H9 (cell line): ENCODE results near the gene PROX2. TPM values are rescaled to one million over a fixed set of nuclear protein-coding genes. Genes with fewer than 3 reads are reported as not detected.

Experiments used
- DNase-seq: peaks from one replicate; pipeline ENCODE4 v3.0.0-alpha.2; 2017
- H2AFZ ChIP-seq: one replicate; pipeline ENCODE4 v1.6.1; 2013; ENCODE audit warnings: mild to moderate bottlenecking, low read length, control low read depth, moderate library complexity
- H2AK5ac ChIP-seq: 2 replicates; pipeline ENCODE4 v1.6.1; 2013; ENCODE audit warnings: low read length, control low read depth, mixed read lengths; ENCODE audit not compliant: insufficient read length
- H2BK120ac ChIP-seq: one replicate; pipeline ENCODE4 v1.6.1; 2013; ENCODE audit warnings: low read depth, mild to moderate bottlenecking, low read length, control low read depth, inconsistent platforms; ENCODE audit not compliant: poor library complexity, severe bottlenecking
- H2BK12ac ChIP-seq: 2 replicates; pipeline ENCODE4 v1.6.1; 2013; ENCODE audit warnings: low read length, control low read depth, mixed read lengths, low read depth; ENCODE audit not compliant: insufficient read length
- H2BK15ac ChIP-seq: 2 replicates; pipeline ENCODE4 v1.6.1; 2013; ENCODE audit warnings: low read depth, low read length, control low read depth
- H2BK20ac ChIP-seq: one replicate; pipeline ENCODE4 v1.6.1; 2013; ENCODE audit warnings: low read depth, mild to moderate bottlenecking, low read length, control low read depth, inconsistent platforms; ENCODE audit not compliant: poor library complexity, severe bottlenecking
- H2BK5ac ChIP-seq: 2 replicates; pipeline ENCODE4 v1.6.1; 2013; ENCODE audit warnings: low read length, control low read depth, mixed read lengths; ENCODE audit not compliant: insufficient read length
- H3K14ac ChIP-seq: 2 replicates; pipeline ENCODE4 v1.6.1; 2013; ENCODE audit warnings: low read length, control low read depth; ENCODE audit not compliant: insufficient read depth
- H3K18ac ChIP-seq: 2 replicates; pipeline ENCODE4 v1.6.1; 2013; ENCODE audit warnings: low read depth, mild to moderate bottlenecking, mixed read lengths, low read length, control low read depth; ENCODE audit not compliant: insufficient read length
- H3K23ac ChIP-seq: 2 replicates; pipeline ENCODE4 v1.6.1; 2013; ENCODE audit warnings: low read length, control low read depth, mixed read lengths, low read depth; ENCODE audit not compliant: insufficient read length
- H3K23me2 ChIP-seq: 2 replicates; pipeline ENCODE4 v1.6.1; 2013; ENCODE audit warnings: low read depth, mild to moderate bottlenecking, mixed read lengths, low read length, control low read depth; ENCODE audit not compliant: insufficient read length, poor library complexity, severe bottlenecking
- H3K27ac ChIP-seq: 2 replicates; pipeline ENCODE4 v1.5.1; 2013; ENCODE audit warnings: low read length, control low read depth, mixed read lengths, low read depth; ENCODE audit not compliant: insufficient read length
- H3K27me3 ChIP-seq: 2 replicates; pipeline ENCODE4 v1.6.1; 2013; ENCODE audit warnings: low read length, control low read depth, inconsistent platforms; ENCODE audit not compliant: insufficient read depth
- H3K4ac ChIP-seq: 2 replicates; pipeline ENCODE4 v1.6.1; 2013; ENCODE audit warnings: low read depth, mild to moderate bottlenecking, control low read depth, inconsistent platforms, low read length, moderate library complexity
- H3K4me1 ChIP-seq: 2 replicates; pipeline ENCODE4 v1.6.1; 2013; ENCODE audit warnings: low read length, control low read depth, inconsistent platforms; ENCODE audit not compliant: insufficient read depth
- H3K4me2 ChIP-seq: 2 replicates; pipeline ENCODE4 v1.6.1; 2013; ENCODE audit warnings: low read length, control low read depth, mixed read lengths; ENCODE audit not compliant: insufficient read length, insufficient read depth
- H3K56ac ChIP-seq: 2 replicates; pipeline ENCODE4 v1.6.1; 2013; ENCODE audit warnings: low read depth, mild to moderate bottlenecking, mixed read lengths, low read length, control low read depth; ENCODE audit not compliant: insufficient read length
- H3K79me1 ChIP-seq: 2 replicates; pipeline ENCODE4 v1.6.1; 2013; ENCODE audit warnings: low read depth, mild to moderate bottlenecking, moderate library complexity, low read length, control low read depth, inconsistent platforms; ENCODE audit not compliant: insufficient read depth, poor library complexity, severe bottlenecking
- H3K79me2 ChIP-seq: 2 replicates; pipeline ENCODE4 v1.6.1; 2013; ENCODE audit warnings: low read length, control low read depth, inconsistent platforms; ENCODE audit not compliant: insufficient read depth
- H3K9ac ChIP-seq: 2 replicates; pipeline ENCODE4 v1.6.1; 2013; ENCODE audit warnings: low read length, control low read depth, mixed read lengths; ENCODE audit not compliant: insufficient read length; ENCODE audit errors: extremely low read depth
- H3K9me3 ChIP-seq: one replicate; pipeline ENCODE4 v1.6.1; 2013; ENCODE audit warnings: low read depth, low read length, inconsistent platforms; ENCODE audit not compliant: control insufficient read depth
- H3T11ph ChIP-seq: one replicate; pipeline ENCODE4 v1.6.1; 2013; ENCODE audit warnings: mild to moderate bottlenecking, low read length, control low read depth, inconsistent platforms
- H4K20me1 ChIP-seq: one replicate; pipeline ENCODE4 v1.6.1; 2013; ENCODE audit not compliant: control insufficient read depth, insufficient read length, insufficient read depth
- H4K5ac ChIP-seq: 2 replicates; pipeline ENCODE4 v1.6.1; 2013; ENCODE audit warnings: low read depth, mild to moderate bottlenecking, mixed read lengths, low read length, control low read depth; ENCODE audit not compliant: insufficient read length
- H4K8ac ChIP-seq: replicated peaks from 2 replicates; pipeline ENCODE4 v1.6.1; 2013; ENCODE audit warnings: low read length, control low read depth, mixed read lengths, low read depth; ENCODE audit not compliant: insufficient read length
- H4K91ac ChIP-seq: 2 replicates; pipeline ENCODE4 v1.6.1; 2013; ENCODE audit warnings: low read depth, mild to moderate bottlenecking, moderate library complexity, mixed read lengths, low read length, control low read depth; ENCODE audit not compliant: insufficient read length
- H3K27ac Mint-ChIP-seq, 3 experiments: 2 replicates in 2 of 3; 3 replicates in 1 of 3; pipeline ENCODE4 v1.8.0; 2020 to 2021; ENCODE audit warnings: mixed read lengths in 3 of 3, mild to moderate bottlenecking in 1 of 3, moderate library complexity in 1 of 3
- H3K27me3 Mint-ChIP-seq: 2 replicates; pipeline ENCODE4 v1.8.0; 2021; ENCODE audit warnings: low read depth, mild to moderate bottlenecking, moderate library complexity, mixed read lengths
- H3K36me3 Mint-ChIP-seq, 3 experiments: 2 replicates in 2 of 3; 3 replicates in 1 of 3; pipeline ENCODE4 v1.8.0; 2020 to 2021; ENCODE audit warnings: low read depth in 3 of 3, mixed read lengths in 3 of 3; ENCODE audit not compliant: insufficient read depth in 1 of 3
- H3K4me1 Mint-ChIP-seq, 2 experiments: 2 replicates each; pipeline ENCODE4 v1.8.0; 2020; ENCODE audit warnings: mixed read lengths in 2 of 2
- H3K4me3 Mint-ChIP-seq, 2 experiments: 2 replicates in 1 of 2; 3 replicates in 1 of 2; pipeline ENCODE4 v1.8.0; 2020 to 2021; ENCODE audit warnings: mild to moderate bottlenecking in 2 of 2, mixed read lengths in 2 of 2, moderate library complexity in 1 of 2
- H3K9me3 Mint-ChIP-seq, 2 experiments: 2 replicates in 1 of 2; 3 replicates in 1 of 2; pipeline ENCODE4 v1.8.0; 2020; ENCODE audit warnings: mild to moderate bottlenecking in 2 of 2, mixed read lengths in 2 of 2, moderate library complexity in 1 of 2
- whole genome bisulfite sequencing: extraction: QIAGEN DNeasy Blood & Tissue Kit; methylation state at CpG from one replicate; pipeline ENCODE4 v1.1.7; 2013; ENCODE audit warnings: missing lambda C conversion rate, low lambda C conversion rate, mixed read lengths; ENCODE audit not compliant: insufficient read length; ENCODE audit errors: extremely low coverage; 5-methylcytosine and 5-hydroxymethylcytosine counted together
- total RNA-seq: library from RNA; stranded (reverse); gene quantifications from 2 replicates; pipeline ENCODE4 v1.2.1, GENCODE V29; 2021
- TF ChIP-seq, protein P1 (sequence below): fragments of 200-600 bp; sonication (generic); conservative IDR thresholded peaks from 3 replicates; pipeline ENCODE4 v1.8.0; 2021; ENCODE audit warnings: antibody characterized with exemption, mild to moderate bottlenecking

PROX2 gene
- total RNA-seq, 1 experiment from 2014 or later: not detected

DNA sequence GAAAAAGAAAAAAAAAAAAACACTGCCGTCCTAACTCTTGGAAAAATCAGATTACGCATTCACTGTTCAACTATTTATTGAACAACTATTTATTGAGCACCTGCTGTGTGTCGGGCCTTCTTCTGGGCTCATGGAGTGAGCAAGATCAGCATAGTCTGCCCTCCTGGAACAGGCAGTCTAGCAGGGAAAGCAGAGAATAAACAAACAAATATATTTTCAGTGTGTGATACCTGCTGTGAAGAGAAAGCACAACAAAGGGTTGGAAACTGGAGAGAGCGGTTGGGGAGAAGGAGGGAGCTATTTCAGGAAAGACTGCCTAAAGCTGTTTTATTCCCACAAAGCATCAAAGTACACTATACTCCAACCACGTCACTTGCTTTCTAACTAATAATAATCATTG is 10.8 kb downstream of the PROX2 start:
- H3K27me3 Mint-ChIP-seq: peaks cover 3% of the 10 kb centered on the region; the same call in 1 of the 2 replicates
- no peak overlapping the region for H3K23ac ChIP-seq
- H3K9ac ChIP-seq: no peak overlapping the region
- no peak overlapping the region for H2BK15ac ChIP-seq
- no peak overlapping the region for H2BK20ac ChIP-seq
- H2BK12ac ChIP-seq: no peak overlapping the region
- no peak for DNase-seq
- no peaks in the 10 kb centered on the region for H3K79me2 ChIP-seq
- no peak overlapping the region for H2AFZ ChIP-seq
- H3K14ac ChIP-seq: no peak overlapping the region
- H3K4me2 ChIP-seq: no peak overlapping the region
- no CpG with 5 or more reads among the region's 5 CpGs for WGBS
- no peak overlapping the region for H2BK120ac ChIP-seq
- no peak overlapping the region for H3K27ac Mint-ChIP-seq
- no peaks in the 10 kb centered on the region for H3K27me3 ChIP-seq
- no peaks in the 10 kb centered on the region for H3K9me3 ChIP-seq
- no peak overlapping the region for H2AK5ac ChIP-seq
- no peaks in the 10 kb centered on the region for H3K9me3 Mint-ChIP-seq
- H3K18ac ChIP-seq: no peak overlapping the region
- TF ChIP-seq, protein P1, sequence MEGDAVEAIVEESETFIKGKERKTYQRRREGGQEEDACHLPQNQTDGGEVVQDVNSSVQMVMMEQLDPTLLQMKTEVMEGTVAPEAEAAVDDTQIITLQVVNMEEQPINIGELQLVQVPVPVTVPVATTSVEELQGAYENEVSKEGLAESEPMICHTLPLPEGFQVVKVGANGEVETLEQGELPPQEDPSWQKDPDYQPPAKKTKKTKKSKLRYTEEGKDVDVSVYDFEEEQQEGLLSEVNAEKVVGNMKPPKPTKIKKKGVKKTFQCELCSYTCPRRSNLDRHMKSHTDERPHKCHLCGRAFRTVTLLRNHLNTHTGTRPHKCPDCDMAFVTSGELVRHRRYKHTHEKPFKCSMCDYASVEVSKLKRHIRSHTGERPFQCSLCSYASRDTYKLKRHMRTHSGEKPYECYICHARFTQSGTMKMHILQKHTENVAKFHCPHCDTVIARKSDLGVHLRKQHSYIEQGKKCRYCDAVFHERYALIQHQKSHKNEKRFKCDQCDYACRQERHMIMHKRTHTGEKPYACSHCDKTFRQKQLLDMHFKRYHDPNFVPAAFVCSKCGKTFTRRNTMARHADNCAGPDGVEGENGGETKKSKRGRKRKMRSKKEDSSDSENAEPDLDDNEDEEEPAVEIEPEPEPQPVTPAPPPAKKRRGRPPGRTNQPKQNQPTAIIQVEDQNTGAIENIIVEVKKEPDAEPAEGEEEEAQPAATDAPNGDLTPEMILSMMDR: no peak
- no peaks in the 10 kb centered on the region for H3K23me2 ChIP-seq
- no peaks in the 10 kb centered on the region for H3K4me1 ChIP-seq
- no peak overlapping the region for H3K56ac ChIP-seq
- H4K91ac ChIP-seq: no peak overlapping the region
- no peaks in the 10 kb centered on the region for H4K20me1 ChIP-seq
- H4K8ac ChIP-seq: no peak overlapping the region
- H2BK5ac ChIP-seq: no peak overlapping the region
- H3K4me3 Mint-ChIP-seq: no peak overlapping the region
- no peaks in the 10 kb centered on the region for H3K36me3 Mint-ChIP-seq
- peaks cover 0 to 5% of the 10 kb centered on the region in 2 experiments; a peak in 1 of 4 replicates for H3K4me1 Mint-ChIP-seq
- no peaks in the 10 kb centered on the region for H3K79me1 ChIP-seq
- no peak overlapping the region for H4K5ac ChIP-seq
- no peak overlapping the region for H3K4ac ChIP-seq
- no peak overlapping the region for H3T11ph ChIP-seq
- no peak overlapping the region for H3K27ac ChIP-seq
